HepG2 (cell line): ENCODE measurements around the gene ALG11. TPM values are rescaled to one million over a fixed set of nuclear protein-coding genes. Genes with fewer than 3 reads are reported as not detected.
A peak's percentile ranks its signal among the peaks of the same experiment; 100 is the strongest.

Source experiments
- CEBPG ChIP-seq: IDR thresholded peaks from 2 replicates; pipeline ENCODE4 v1.6.1; 2016
- CREB1 ChIP-seq, 2 experiments: fragments of 450-650 bp in 1 of 2; IDR thresholded peaks; 2 replicates each; pipeline ENCODE4 v1.6.1; 2016 to 2017; ENCODE audit warnings: control low read depth in 1 of 2, mild to moderate bottlenecking in 1 of 2, missing compliant biosample characterization in 1 of 2, missing genetic modification characterization in 1 of 2
- CTCF ChIP-seq: sonication (generic); formaldehyde crosslinking; IDR thresholded peaks from 2 replicates; pipeline ENCODE4 v1.5.0; 2020; ENCODE audit warnings: mild to moderate bottlenecking, missing genetic modification reagents, moderate library complexity
- E2F5 ChIP-seq: sonication (generic); formaldehyde crosslinking; conservative IDR thresholded peaks from 2 replicates; pipeline ENCODE4 v1.4.0; 2020; ENCODE audit warnings: missing genetic modification reagents
- ESRRA ChIP-seq: sonication (generic); formaldehyde crosslinking; IDR thresholded peaks from 2 replicates; pipeline ENCODE4 v1.5.1; 2020; ENCODE audit warnings: mild to moderate bottlenecking, low read depth, missing genetic modification reagents
- ETV5 ChIP-seq: IDR thresholded peaks from 2 replicates; pipeline ENCODE4 v1.6.1; 2018; ENCODE audit warnings: missing biosample characterization, missing genetic modification reagents, inconsistent platforms, borderline replicate concordance
- ETV6 ChIP-seq: sonication (generic); formaldehyde crosslinking; conservative IDR thresholded peaks from 2 replicates; pipeline ENCODE4 v1.4.0; 2020; ENCODE audit warnings: missing genetic modification reagents
- HOMEZ ChIP-seq: IDR thresholded peaks from 2 replicates; pipeline ENCODE4 v1.6.1; 2016; ENCODE audit warnings: low read depth
- MXI1 ChIP-seq: IDR thresholded peaks from 3 replicates; pipeline ENCODE4 v1.6.1; 2012; ENCODE audit warnings: low read depth, low read length, inconsistent platforms, borderline replicate concordance
- NFKB2 ChIP-seq: sonication (generic); formaldehyde crosslinking; IDR thresholded peaks from 2 replicates; pipeline ENCODE4 v1.4.0; 2020; ENCODE audit warnings: missing genetic modification reagents, borderline replicate concordance
- NFKBIZ ChIP-seq: IDR thresholded peaks from 2 replicates; pipeline ENCODE4 v1.6.1; 2018; ENCODE audit warnings: missing genetic modification reagents, missing compliant biosample characterization
- ONECUT2 ChIP-seq: sonication (generic); formaldehyde crosslinking; IDR thresholded peaks from 2 replicates; pipeline ENCODE4 v1.4.0; 2020; ENCODE audit warnings: missing genetic modification reagents
- SOX13 ChIP-seq, 3 experiments: fragments of 450-650 bp in 1 of 3; sonication (generic) in 1 of 3; formaldehyde crosslinking in 1 of 3; IDR thresholded peaks in 2 of 3; conservative IDR thresholded peaks in 1 of 3; 2 replicates each; pipeline versions ENCODE4 v1.5.0 to v1.6.1; 2016 to 2020; ENCODE audit warnings: antibody characterized with exemption in 1 of 3, mild to moderate bottlenecking in 1 of 3, missing compliant biosample characterization in 1 of 3, missing genetic modification reagents in 1 of 3, moderate library complexity in 1 of 3
- TOPORS ChIP-seq: sonication (generic); formaldehyde crosslinking; IDR thresholded peaks from 2 replicates; pipeline ENCODE4 v1.8.0; 2023; ENCODE audit warnings: mild to moderate bottlenecking, missing genetic modification reagents
- XRCC5 ChIP-seq: fragments of 200-400 bp; formaldehyde crosslinking; optimal IDR thresholded peaks from 2 replicates; pipeline ENCODE3; 2017; ENCODE audit warnings: mild to moderate bottlenecking, low read length
- ZBTB38 ChIP-seq: sonication (generic); formaldehyde crosslinking; IDR thresholded peaks from 2 replicates; pipeline ENCODE4 v1.5.1; 2020; ENCODE audit warnings: mild to moderate bottlenecking, missing genetic modification reagents
- ZBTB7B ChIP-seq: sonication (generic); formaldehyde crosslinking; IDR thresholded peaks from 2 replicates; pipeline ENCODE4 v1.4.0; 2020; ENCODE audit warnings: missing genetic modification reagents
- ZKSCAN8 ChIP-seq: IDR thresholded peaks from 2 replicates; pipeline ENCODE4 v1.6.1; 2016; ENCODE audit warnings: borderline replicate concordance, missing genetic modification reagents, missing compliant biosample characterization
- ZMYM3 ChIP-seq: sonication (generic); formaldehyde crosslinking; IDR thresholded peaks from 2 replicates; pipeline ENCODE4 v1.5.1; 2020; ENCODE audit warnings: mild to moderate bottlenecking, missing genetic modification reagents
- ZNF143 ChIP-seq: sonication (generic); formaldehyde crosslinking; IDR thresholded peaks from 2 replicates; pipeline ENCODE4 v1.4.0; 2020; ENCODE audit warnings: missing genetic modification reagents
- ZNF276 ChIP-seq: sonication (generic); formaldehyde crosslinking; IDR thresholded peaks from 2 replicates; pipeline ENCODE4 v1.4.0; 2020; ENCODE audit warnings: mild to moderate bottlenecking, low read depth, missing genetic modification reagents
- ZNF737 ChIP-seq: sonication (generic); formaldehyde crosslinking; IDR thresholded peaks from 2 replicates; pipeline ENCODE4 v1.5.0; 2020; ENCODE audit warnings: missing genetic modification reagents, mild to moderate bottlenecking, borderline replicate concordance
- ZNF747 ChIP-seq: sonication (generic); formaldehyde crosslinking; IDR thresholded peaks from 2 replicates; pipeline ENCODE4 v1.8.1; 2023; ENCODE audit warnings: missing genetic modification reagents, mild to moderate bottlenecking, borderline replicate concordance
- ZSCAN31 ChIP-seq: sonication (generic); formaldehyde crosslinking; IDR thresholded peaks from 2 replicates; pipeline ENCODE4 v1.5.0; 2020; ENCODE audit warnings: low read depth, mild to moderate bottlenecking, missing genetic modification reagents
- polyA plus RNA-seq, 8 experiments: library from polyadenylated mRNA; depleted of rRNA in 3 of 8; stranded (reverse) in 7 of 8; unstranded in 1 of 8; fragments of >200 nt; fragmentation: Illumina TruSeq in 4 of 8; extraction: Trizol in 4 of 8; gene quantifications; 2 replicates each; pipeline versions ENCODE4 v1.2.1 to v1.2.3, GENCODE V29; 2011 to 2016; ENCODE audit warnings: low read depth in 4 of 8, missing spikeins in 1 of 8, mixed read lengths in 1 of 8; ENCODE audit not compliant: insufficient read depth in 1 of 8
- total RNA-seq, 5 experiments: library from RNA; depleted of rRNA; stranded (reverse); fragments of >200 nt; fragmentation: Illumina TruSeq; extraction: Trizol; gene quantifications; 2 replicates each; pipeline ENCODE4 v1.2.3, GENCODE V29; 2016; ENCODE audit warnings: low read depth in 1 of 5

Gene ALG11
- total and polyA plus RNA-seq, 2 of the 13 experiments (the other 11 are each of a cell fraction or from before 2014, with no cell fraction given) = 14.7 to 27.9 TPM

GRCh38 chr13:51997641-51998330 lies 14.4 kb upstream of the ALG11 start (continued):
- peak; percentile 70; the same call in 1 of the 2 replicates for TF ChIP-seq HOMEZ
- TF ChIP-seq ETV6 = no peak
- TF ChIP-seq ZNF276 = no peak
- peak; percentile 39 for TF ChIP-seq CTCF (CRISPR knock-in tag)
- peak; percentile 59; the same call in 1 of the 2 replicates for TF ChIP-seq CEBPG
- TF ChIP-seq ZNF737 (CRISPR knock-in tag) = no peak
- peak; percentile 66; the same call in 1 of the 2 replicates for TF ChIP-seq ZNF747 (CRISPR knock-in tag)
- TF ChIP-seq ZSCAN31 = peak; percentile 63
- TF ChIP-seq MXI1 = peak; percentile 18; the same call in 1 of the 3 replicates
- TF ChIP-seq E2F5 (CRISPR knock-in tag) = no peak
- TF ChIP-seq ZBTB7B (CRISPR knock-in tag) = peak; percentile 84
- 0 out of 2 replicates have a peak, but pooled peaks have one; percentile 35 for TF ChIP-seq ZBTB38 (CRISPR knock-in tag)
- no peak for TF ChIP-seq XRCC5
- no peak for TF ChIP-seq SOX13 (IDR thresholded peaks at IDR 0.05)
- peak in 1 of 2 experiments; percentile 88; a peak in 2 of 4 replicates for TF ChIP-seq SOX13 (CRISPR knock-in tag; conservative IDR thresholded peaks at IDR 0.05 in 1 of 2, IDR thresholded peaks at IDR 0.05 in 1 of 2)
- no peak for TF ChIP-seq CREB1 (IDR thresholded peaks at IDR 0.05)
- TF ChIP-seq CREB1 (CRISPR knock-in tag; IDR thresholded peaks at IDR 0.05) = peak; percentile 67
- peak; percentile 61; the same call in 1 of the 2 replicates for TF ChIP-seq ESRRA
- TF ChIP-seq TOPORS = peak; percentile 44; the same call in 1 of the 2 replicates
- peak; percentile 53; the same call in 1 of the 2 replicates for TF ChIP-seq ZKSCAN8
- TF ChIP-seq ETV5 (CRISPR knock-in tag) = peak; percentile 40; the same call in 1 of the 2 replicates
- peak; percentile 75; the same call in 1 of the 2 replicates for TF ChIP-seq NFKBIZ
- TF ChIP-seq ONECUT2 = peak; percentile 32; the same call in 1 of the 2 replicates
- no peak for TF ChIP-seq ZNF143 (CRISPR knock-in tag)
- TF ChIP-seq ZMYM3 (CRISPR knock-in tag) = no peak
- TF ChIP-seq NFKB2 (CRISPR knock-in tag) = no peak
